HepG2 (cell line): ENCODE data around the gene SHISA5. TPM values are rescaled to one million over a fixed set of nuclear protein-coding genes. Genes with fewer than 3 reads are reported as not detected.

Experiments used
- ATF7-NPFF ChIP-seq: sonication (generic); formaldehyde crosslinking; IDR thresholded peaks from 2 replicates; pipeline ENCODE4 v1.8.1; 2023; ENCODE audit warnings: mild to moderate bottlenecking, low read depth, missing genetic modification reagents, moderate library complexity
- RFX1 ChIP-seq: fragments of 450-650 bp; IDR thresholded peaks from 2 replicates; pipeline ENCODE4 v1.6.1; 2017
- TBP ChIP-seq: sonication (generic); formaldehyde crosslinking; IDR thresholded peaks from 2 replicates; pipeline ENCODE4 v1.5.0; 2020; ENCODE audit warnings: missing genetic modification reagents
- ZNF18 ChIP-seq: sonication (generic); formaldehyde crosslinking; IDR thresholded peaks from 2 replicates; pipeline ENCODE4 v1.8.0; 2022; ENCODE audit warnings: mild to moderate bottlenecking, missing genetic modification reagents; ENCODE audit not compliant: insufficient replicate concordance
- ZNF382 ChIP-seq: sonication (generic); formaldehyde crosslinking; IDR thresholded peaks from 2 replicates; pipeline ENCODE4 v1.5.0; 2020; ENCODE audit warnings: missing genetic modification reagents, mild to moderate bottlenecking, borderline replicate concordance
- polyA plus RNA-seq, 8 experiments: library from polyadenylated mRNA; depleted of rRNA in 3 of 8; stranded (reverse) in 7 of 8; unstranded in 1 of 8; fragments of >200 nt; fragmentation: Illumina TruSeq in 4 of 8; extraction: Trizol in 4 of 8; gene quantifications; 2 replicates each; pipeline versions ENCODE4 v1.2.1 to v1.2.3, GENCODE V29; 2011 to 2016; ENCODE audit warnings: low read depth in 4 of 8, missing spikeins in 1 of 8, mixed read lengths in 1 of 8; ENCODE audit not compliant: insufficient read depth in 1 of 8
- total RNA-seq, 5 experiments: library from RNA; depleted of rRNA; stranded (reverse); fragments of >200 nt; fragmentation: Illumina TruSeq; extraction: Trizol; gene quantifications; 2 replicates each; pipeline ENCODE4 v1.2.3, GENCODE V29; 2016; ENCODE audit warnings: low read depth in 1 of 5
- TF ChIP-seq, protein P1 (sequence below): sonication (generic); formaldehyde crosslinking; IDR thresholded peaks from 2 replicates; pipeline ENCODE4 v1.5.0; 2020; ENCODE audit warnings: mild to moderate bottlenecking, missing genetic modification reagents, borderline replicate concordance
- TF ChIP-seq, protein P2 (sequence below): sonication (generic); formaldehyde crosslinking; IDR thresholded peaks from 2 replicates; pipeline ENCODE4 v1.5.1; 2020; ENCODE audit warnings: mild to moderate bottlenecking, missing genetic modification reagents, borderline replicate concordance
- TF ChIP-seq, protein P3 (sequence below): sonication (generic); formaldehyde crosslinking; IDR thresholded peaks from 2 replicates; pipeline ENCODE4 v1.5.0; 2020; ENCODE audit warnings: missing genetic modification reagents

The SHISA5 gene
- total and polyA plus RNA-seq, 2 of the 13 experiments (the other 11 are each of a cell fraction or from before 2014, with no cell fraction given) = 75.8 to 91.4 TPM

- TF ChIP-seq, protein P1, sequence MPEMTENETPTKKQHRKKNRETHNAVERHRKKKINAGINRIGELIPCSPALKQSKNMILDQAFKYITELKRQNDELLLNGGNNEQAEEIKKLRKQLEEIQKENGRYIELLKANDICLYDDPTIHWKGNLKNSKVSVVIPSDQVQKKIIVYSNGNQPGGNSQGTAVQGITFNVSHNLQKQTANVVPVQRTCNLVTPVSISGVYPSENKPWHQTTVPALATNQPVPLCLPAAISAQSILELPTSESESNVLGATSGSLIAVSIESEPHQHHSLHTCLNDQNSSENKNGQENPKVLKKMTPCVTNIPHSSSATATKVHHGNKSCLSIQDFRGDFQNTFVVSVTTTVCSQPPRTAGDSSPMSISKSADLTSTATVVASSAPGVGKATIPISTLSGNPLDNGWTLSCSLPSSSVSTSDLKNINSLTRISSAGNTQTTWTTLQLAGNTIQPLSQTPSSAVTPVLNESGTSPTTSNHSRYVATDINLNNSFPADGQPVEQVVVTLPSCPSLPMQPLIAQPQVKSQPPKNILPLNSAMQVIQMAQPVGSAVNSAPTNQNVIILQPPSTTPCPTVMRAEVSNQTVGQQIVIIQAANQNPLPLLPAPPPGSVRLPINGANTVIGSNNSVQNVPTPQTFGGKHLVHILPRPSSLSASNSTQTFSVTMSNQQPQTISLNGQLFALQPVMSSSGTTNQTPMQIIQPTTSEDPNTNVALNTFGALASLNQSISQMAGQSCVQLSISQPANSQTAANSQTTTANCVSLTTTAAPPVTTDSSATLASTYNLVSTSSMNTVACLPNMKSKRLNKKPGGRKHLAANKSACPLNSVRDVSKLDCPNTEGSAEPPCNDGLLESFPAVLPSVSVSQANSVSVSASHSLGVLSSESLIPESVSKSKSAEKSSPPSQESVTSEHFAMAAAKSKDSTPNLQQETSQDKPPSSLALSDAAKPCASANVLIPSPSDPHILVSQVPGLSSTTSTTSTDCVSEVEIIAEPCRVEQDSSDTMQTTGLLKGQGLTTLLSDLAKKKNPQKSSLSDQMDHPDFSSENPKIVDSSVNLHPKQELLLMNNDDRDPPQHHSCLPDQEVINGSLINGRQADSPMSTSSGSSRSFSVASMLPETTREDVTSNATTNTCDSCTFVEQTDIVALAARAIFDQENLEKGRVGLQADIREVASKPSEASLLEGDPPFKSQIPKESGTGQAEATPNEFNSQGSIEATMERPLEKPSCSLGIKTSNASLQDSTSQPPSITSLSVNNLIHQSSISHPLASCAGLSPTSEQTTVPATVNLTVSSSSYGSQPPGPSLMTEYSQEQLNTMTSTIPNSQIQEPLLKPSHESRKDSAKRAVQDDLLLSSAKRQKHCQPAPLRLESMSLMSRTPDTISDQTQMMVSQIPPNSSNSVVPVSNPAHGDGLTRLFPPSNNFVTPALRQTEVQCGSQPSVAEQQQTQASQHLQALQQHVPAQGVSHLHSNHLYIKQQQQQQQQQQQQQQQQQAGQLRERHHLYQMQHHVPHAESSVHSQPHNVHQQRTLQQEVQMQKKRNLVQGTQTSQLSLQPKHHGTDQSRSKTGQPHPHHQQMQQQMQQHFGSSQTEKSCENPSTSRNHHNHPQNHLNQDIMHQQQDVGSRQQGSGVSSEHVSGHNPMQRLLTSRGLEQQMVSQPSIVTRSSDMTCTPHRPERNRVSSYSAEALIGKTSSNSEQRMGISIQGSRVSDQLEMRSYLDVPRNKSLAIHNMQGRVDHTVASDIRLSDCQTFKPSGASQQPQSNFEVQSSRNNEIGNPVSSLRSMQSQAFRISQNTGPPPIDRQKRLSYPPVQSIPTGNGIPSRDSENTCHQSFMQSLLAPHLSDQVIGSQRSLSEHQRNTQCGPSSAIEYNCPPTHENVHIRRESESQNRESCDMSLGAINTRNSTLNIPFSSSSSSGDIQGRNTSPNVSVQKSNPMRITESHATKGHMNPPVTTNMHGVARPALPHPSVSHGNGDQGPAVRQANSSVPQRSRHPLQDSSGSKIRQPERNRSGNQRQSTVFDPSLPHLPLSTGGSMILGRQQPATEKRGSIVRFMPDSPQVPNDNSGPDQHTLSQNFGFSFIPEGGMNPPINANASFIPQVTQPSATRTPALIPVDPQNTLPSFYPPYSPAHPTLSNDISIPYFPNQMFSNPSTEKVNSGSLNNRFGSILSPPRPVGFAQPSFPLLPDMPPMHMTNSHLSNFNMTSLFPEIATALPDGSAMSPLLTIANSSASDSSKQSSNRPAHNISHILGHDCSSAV (CRISPR knock-in tag) = peak; percentile 85; the same call in 1 of the 2 replicates
- TF ChIP-seq, protein P2, sequence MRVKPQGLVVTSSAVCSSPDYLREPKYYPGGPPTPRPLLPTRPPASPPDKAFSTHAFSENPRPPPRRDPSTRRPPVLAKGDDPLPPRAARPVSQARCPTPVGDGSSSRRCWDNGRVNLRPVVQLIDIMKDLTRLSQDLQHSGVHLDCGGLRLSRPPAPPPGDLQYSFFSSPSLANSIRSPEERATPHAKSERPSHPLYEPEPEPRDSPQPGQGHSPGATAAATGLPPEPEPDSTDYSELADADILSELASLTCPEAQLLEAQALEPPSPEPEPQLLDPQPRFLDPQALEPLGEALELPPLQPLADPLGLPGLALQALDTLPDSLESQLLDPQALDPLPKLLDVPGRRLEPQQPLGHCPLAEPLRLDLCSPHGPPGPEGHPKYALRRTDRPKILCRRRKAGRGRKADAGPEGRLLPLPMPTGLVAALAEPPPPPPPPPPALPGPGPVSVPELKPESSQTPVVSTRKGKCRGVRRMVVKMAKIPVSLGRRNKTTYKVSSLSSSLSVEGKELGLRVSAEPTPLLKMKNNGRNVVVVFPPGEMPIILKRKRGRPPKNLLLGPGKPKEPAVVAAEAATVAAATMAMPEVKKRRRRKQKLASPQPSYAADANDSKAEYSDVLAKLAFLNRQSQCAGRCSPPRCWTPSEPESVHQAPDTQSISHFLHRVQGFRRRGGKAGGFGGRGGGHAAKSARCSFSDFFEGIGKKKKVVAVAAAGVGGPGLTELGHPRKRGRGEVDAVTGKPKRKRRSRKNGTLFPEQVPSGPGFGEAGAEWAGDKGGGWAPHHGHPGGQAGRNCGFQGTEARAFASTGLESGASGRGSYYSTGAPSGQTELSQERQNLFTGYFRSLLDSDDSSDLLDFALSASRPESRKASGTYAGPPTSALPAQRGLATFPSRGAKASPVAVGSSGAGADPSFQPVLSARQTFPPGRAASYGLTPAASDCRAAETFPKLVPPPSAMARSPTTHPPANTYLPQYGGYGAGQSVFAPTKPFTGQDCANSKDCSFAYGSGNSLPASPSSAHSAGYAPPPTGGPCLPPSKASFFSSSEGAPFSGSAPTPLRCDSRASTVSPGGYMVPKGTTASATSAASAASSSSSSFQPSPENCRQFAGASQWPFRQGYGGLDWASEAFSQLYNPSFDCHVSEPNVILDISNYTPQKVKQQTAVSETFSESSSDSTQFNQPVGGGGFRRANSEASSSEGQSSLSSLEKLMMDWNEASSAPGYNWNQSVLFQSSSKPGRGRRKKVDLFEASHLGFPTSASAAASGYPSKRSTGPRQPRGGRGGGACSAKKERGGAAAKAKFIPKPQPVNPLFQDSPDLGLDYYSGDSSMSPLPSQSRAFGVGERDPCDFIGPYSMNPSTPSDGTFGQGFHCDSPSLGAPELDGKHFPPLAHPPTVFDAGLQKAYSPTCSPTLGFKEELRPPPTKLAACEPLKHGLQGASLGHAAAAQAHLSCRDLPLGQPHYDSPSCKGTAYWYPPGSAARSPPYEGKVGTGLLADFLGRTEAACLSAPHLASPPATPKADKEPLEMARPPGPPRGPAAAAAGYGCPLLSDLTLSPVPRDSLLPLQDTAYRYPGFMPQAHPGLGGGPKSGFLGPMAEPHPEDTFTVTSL = no peak
- TF ChIP-seq ZNF18 (CRISPR knock-in tag) (no peak), TBP (CRISPR knock-in tag) (peak; percentile 91; the same call in 1 of the 2 replicates), ZNF382 (no peak), RFX1 (no peak), ATF7-NPFF (CRISPR knock-in tag) (peak; percentile 88)
- TF ChIP-seq, protein P3, sequence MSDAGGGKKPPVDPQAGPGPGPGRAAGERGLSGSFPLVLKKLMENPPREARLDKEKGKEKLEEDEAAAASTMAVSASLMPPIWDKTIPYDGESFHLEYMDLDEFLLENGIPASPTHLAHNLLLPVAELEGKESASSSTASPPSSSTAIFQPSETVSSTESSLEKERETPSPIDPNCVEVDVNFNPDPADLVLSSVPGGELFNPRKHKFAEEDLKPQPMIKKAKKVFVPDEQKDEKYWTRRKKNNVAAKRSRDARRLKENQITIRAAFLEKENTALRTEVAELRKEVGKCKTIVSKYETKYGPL (CRISPR knock-in tag) = 0 out of 2 replicates have a peak, but pooled peaks have one; percentile 16
Observed at GRCh38 chr3:48446425-48447193, 57.4 kb downstream of the SHISA5 start, which contains the start of gene ATRIP (continued).
